K562 (cell line): ENCODE data around the gene WDR72. TPM values are rescaled to one million over a fixed set of nuclear protein-coding genes. Genes with fewer than 3 reads are reported as not detected.

Experiments
- ATAC-seq: fragments of 200-7000 bp; cut with Tn5 transposase; 3 replicates; pipeline ENCODE4 v1.9.1; 2020; ENCODE audit warnings: moderate library complexity
- BruUV-seq: library from RNA; stranded (reverse); fragments of 400-500 nt; replicated peaks from 2 replicates; lab custom pipeline; 2021; lab: Mats Ljungman, UMichigan
- CTCF ChIA-PET: fragments of 300-600 bp; formaldehyde crosslinking; extraction: SDS; loops from one replicate; lab custom pipeline; 2021; ENCODE audit warnings: low intra/inter-chr PET ratio; lab: Yijun Ruan, JAX
- POLR2A ChIA-PET: fragments of 300-600, 350-650 bp; sonication (Branson Sonifier 250); formaldehyde crosslinking; extraction: SDS; loops from one replicate; lab custom pipeline; 2021; ENCODE audit warnings: antibody characterized with exemption, inconsistent platforms; lab: Yijun Ruan, JAX
- DNase-seq, 4 experiments: peaks; one replicate each; pipeline versions ENCODE4 v3.0.0 to v3.0.0-alpha.2; 2011 to 2018; ENCODE audit warnings: low spot score in 3 of 4, mixed read lengths in 3 of 4; ENCODE audit errors: extremely low read depth in 1 of 4
- FAIRE-seq: peaks from 2 replicates; lab custom pipeline; 2011; peaks lifted over from hg19 to GRCh38; lab: Jason Lieb, UNC
- H2AFZ ChIP-seq: 2 replicates; pipeline ENCODE4 v1.6.0; 2011; ENCODE audit warnings: low read depth, low read length, control low read depth, inconsistent platforms
- H3K27ac ChIP-seq: fragments of 200-600 bp; 3 replicates; pipeline ENCODE4 v1.8.0; 2011; ENCODE audit warnings: low read depth, mild to moderate bottlenecking, control low read depth, inconsistent platforms, low read length, moderate library complexity, mixed read lengths; ENCODE audit errors: extremely low read depth
- H3K27me3 ChIP-seq, 2 experiments: fragments of 300-600 bp in 1 of 2; 2 replicates in 1 of 2; 3 replicates in 1 of 2; pipeline versions ENCODE4 v1.6.0 to v1.8.0; 2011; ENCODE audit warnings: inconsistent platforms in 2 of 2, low read length in 2 of 2, mild to moderate bottlenecking in 1 of 2, mixed read lengths in 1 of 2, moderate library complexity in 1 of 2; ENCODE audit not compliant: control insufficient read depth in 2 of 2, insufficient read depth in 2 of 2
- H3K36me3 ChIP-seq: fragments of 300-600 bp; 3 replicates; pipeline ENCODE4 v1.8.0; 2011; ENCODE audit warnings: mild to moderate bottlenecking, low read length, inconsistent platforms; ENCODE audit not compliant: control insufficient read depth, insufficient read depth
- H3K4me1 ChIP-seq, 2 experiments: fragments of 200-600 bp in 1 of 2; replicated peaks in 1 of 2; 2 replicates in 1 of 2; 3 replicates in 1 of 2; pipeline versions ENCODE4 v1.5.1 to v1.8.0; 2011; ENCODE audit warnings: inconsistent platforms in 2 of 2, low read length in 2 of 2, mild to moderate bottlenecking in 1 of 2, mixed read lengths in 1 of 2, moderate library complexity in 1 of 2; ENCODE audit not compliant: control insufficient read depth in 2 of 2, insufficient read depth in 2 of 2
- H3K4me2 ChIP-seq: 2 replicates; pipeline ENCODE4 v1.6.1; 2011; ENCODE audit warnings: low read length, control low read depth, inconsistent platforms, mixed read lengths; ENCODE audit not compliant: insufficient read depth
- H3K4me3 ChIP-seq: fragments of 200-600 bp; sonication (generic), shearing (Covaris generic); 2 replicates; pipeline ENCODE4 v1.5.1; 2016; ENCODE audit warnings: control low read depth, inconsistent platforms
- H3K79me2 ChIP-seq: fragments of 200-600 bp; 3 replicates; pipeline ENCODE4 v1.8.0; 2011; ENCODE audit warnings: low read length, inconsistent platforms; ENCODE audit not compliant: control insufficient read depth, insufficient read depth
- H3K9ac ChIP-seq, 2 experiments: 2 replicates each; pipeline versions ENCODE4 v1.6.0 to v1.6.1; 2011; ENCODE audit warnings: low read depth in 2 of 2, low read length in 2 of 2, control low read depth in 1 of 2, inconsistent platforms in 1 of 2, mild to moderate bottlenecking in 1 of 2, mixed read lengths in 1 of 2; ENCODE audit not compliant: insufficient read depth in 1 of 2
- H3K9me1 ChIP-seq: one replicate; pipeline ENCODE4 v1.6.0; 2011; ENCODE audit warnings: inconsistent platforms, mild to moderate bottlenecking, low read length, moderate library complexity; ENCODE audit not compliant: control insufficient read depth, insufficient read depth
- H3K9me3 ChIP-seq: replicated peaks from 2 replicates; pipeline ENCODE4 v1.5.1; 2011; ENCODE audit warnings: low read depth, low read length, inconsistent platforms; ENCODE audit not compliant: control insufficient read depth, insufficient read depth
- H4K20me1 ChIP-seq: replicated peaks from 2 replicates; pipeline ENCODE4 v1.6.1; 2011; ENCODE audit warnings: low read length, inconsistent platforms, mixed read lengths; ENCODE audit not compliant: control insufficient read depth, insufficient read depth
- GATAD2B ChIP-seq: fragments of 450-650 bp; IDR thresholded peaks from 2 replicates; pipeline ENCODE4 v1.6.1; 2017; ENCODE audit warnings: mild to moderate bottlenecking, borderline replicate concordance
- SAFB ChIP-seq: fragments of 200-400 bp; formaldehyde crosslinking; IDR thresholded peaks from 2 replicates; pipeline ENCODE4 v1.6.1; 2017; ENCODE audit warnings: low read depth, low read length, borderline replicate concordance
- SFPQ ChIP-seq: fragments of 200-400 bp; formaldehyde crosslinking; IDR thresholded peaks from 2 replicates; pipeline ENCODE4 v1.6.1; 2017; ENCODE audit warnings: mild to moderate bottlenecking, low read depth, low read length, moderate library complexity
- TCF7L2 ChIP-seq: fragments of 150-350 bp; IDR thresholded peaks from 2 replicates; pipeline ENCODE4 v1.6.1; 2016; ENCODE audit warnings: low read depth, mild to moderate bottlenecking, low read length, moderate library complexity
- WGBS: fragments of 100-300 bp; shearing (Covaris generic); methylation state at CpG from one replicate; pipeline ENCODE4 v1.1.6; 2016; ENCODE audit warnings: low coverage, mixed read lengths; ENCODE audit not compliant: insufficient coverage; ENCODE audit errors: missing lambda C conversion rate; 5-methylcytosine and 5-hydroxymethylcytosine counted together
- in situ Hi-C: fragments of 300-500 bp; cut with MboI; formaldehyde crosslinking; loops from 4 replicates; pipeline ENCODE4 v1.15.0; 2018; ENCODE audit warnings: inconsistent platforms, mixed read lengths
- intact Hi-C: fragments of 100-400 bp; cut with micrococcal nuclease; formaldehyde crosslinking; loops from 2 replicates; pipeline ENCODE4 v1.14.2; 2022
- polyA plus RNA-seq, 8 experiments: library from polyadenylated mRNA; depleted of rRNA in 4 of 8; stranded (reverse) in 5 of 8; unstranded in 3 of 8; fragments of >200 nt; fragmentation: Nextera tagmentation in 2 of 8; fragmentation: Illumina TruSeq in 1 of 8; extraction: Ambion mirVana in 2 of 8; extraction: Trizol in 1 of 8; gene quantifications; 2 replicates each; pipeline versions ENCODE4 v1.2.1 to v1.2.3, GENCODE V29; 2011 to 2014; ENCODE audit warnings: inconsistent platforms in 1 of 8, missing spikeins in 1 of 8
- total RNA-seq, 7 experiments: library from RNA; depleted of rRNA in 6 of 7; stranded (reverse); fragments of >200 nt in 6 of 7; fragmentation: Illumina TruSeq in 2 of 7; extraction: Trizol in 2 of 7; gene quantifications; 2 replicates each; pipeline versions ENCODE4 v1.2.1 to v1.2.3, GENCODE V29; 2011 to 2021; ENCODE audit warnings: low replicate concordance in 1 of 7

The WDR72 gene
- total and polyA plus RNA-seq, 9 of the 15 experiments (the other 6 are each of a cell fraction or from before 2014, with no cell fraction given): 0.01 TPM; not detected in 8

- WGBS: 6% methylated on average over 2 of the region's 2 CpGs
- ATAC-seq (no peak), DNase-seq (no peak)
- H3K4me3 ChIP-seq: no peak overlapping the region
- H3K4me1 ChIP-seq: no peaks in the 10 kb centered on the region
- intact Hi-C loops: no loop called here
- no peaks in the 10 kb centered on the region for H3K79me2 ChIP-seq
- POLR2A ChIA-PET: no interaction called here
- H3K9ac ChIP-seq: no peak overlapping the region
- H4K20me1 ChIP-seq: no peaks in the 10 kb centered on the region
- no peak overlapping the region for H3K27ac ChIP-seq
- no peak overlapping the region for H2AFZ ChIP-seq
- H3K27me3 ChIP-seq: no peaks in the 10 kb centered on the region
- TF ChIP-seq SFPQ (no peak), GATAD2B (no peak), SAFB (no peak), TCF7L2 (no peak)
- TF ChIP-seq, all 486 proteins: peak for 0
- Histone ChIP-seq H3K9me3 (no peaks in the 10 kb centered on the region), H3K4me2 (no peak overlapping the region), H3K36me3 (no peaks in the 10 kb centered on the region), H3K9me1 (no peaks in the 10 kb centered on the region)
- CTCF ChIA-PET: no interaction called here
- in situ Hi-C loops: no loop called here
- FAIRE-seq: no peak
- BruUV-seq: no TSS peak
Measured at GRCh38 chr15:53520996-53521395, 238.5 kb downstream of the WDR72 start.
